Neural cell (in vitro differentiated cells): ENCODE measurements around the gene YIPF7. TPM values are rescaled to one million over a fixed set of nuclear protein-coding genes. Genes with fewer than 3 reads are reported as not detected.

Source experiments
- H2AFZ ChIP-seq: fragments of 200-600, 300-800 bp; sonication (generic), shearing (Covaris generic); 2 replicates; pipeline ENCODE4 v1.6.0; 2014; ENCODE audit warnings: low read depth, mild to moderate bottlenecking, antibody characterized with exemption, low read length, moderate library complexity
- H3F3A ChIP-seq: fragments of 200-600 bp; shearing (Covaris generic); 2 replicates; pipeline ENCODE4 v1.6.1; 2016; ENCODE audit warnings: mild to moderate bottlenecking, moderate library complexity, mixed read lengths, antibody characterized with exemption, low read length; ENCODE audit not compliant: insufficient read depth, poor library complexity, severe bottlenecking
- H3K27ac ChIP-seq: fragments of 200-600, 300-800 bp; sonication (generic), shearing (Covaris generic); 2 replicates; pipeline ENCODE4 v1.5.1; 2014; ENCODE audit warnings: mild to moderate bottlenecking, low read length, moderate library complexity
- H3K27me3 ChIP-seq: fragments of 300-800, 200-600 bp; sonication (generic), shearing (Covaris generic); 2 replicates; pipeline ENCODE4 v1.6.0; 2014; ENCODE audit warnings: mild to moderate bottlenecking, low read depth, low read length, moderate library complexity; ENCODE audit not compliant: insufficient read depth
- H3K36me3 ChIP-seq: fragments of 300-800, 200-600 bp; sonication (generic), shearing (Covaris generic); 2 replicates; pipeline ENCODE4 v1.5.1; 2014; ENCODE audit warnings: mild to moderate bottlenecking, antibody characterized with exemption, low read length, moderate library complexity; ENCODE audit not compliant: insufficient read depth
- H3K4me2 ChIP-seq: fragments of 300-800, 200-600 bp; sonication (generic), shearing (Covaris generic); 2 replicates; pipeline ENCODE4 v1.6.0; 2014; ENCODE audit warnings: mild to moderate bottlenecking, low read length
- H3K4me3 ChIP-seq: fragments of 300-800, 200-600 bp; sonication (generic), shearing (Covaris generic); 2 replicates; pipeline ENCODE4 v1.5.1; 2014; ENCODE audit warnings: mild to moderate bottlenecking, low read length, moderate library complexity
- H3K79me2 ChIP-seq: fragments of 200-600 bp; shearing (Covaris generic); replicated peaks from 2 replicates; pipeline ENCODE4 v1.6.0; 2014; ENCODE audit warnings: mild to moderate bottlenecking, low read length, moderate library complexity; ENCODE audit not compliant: insufficient read depth
- H3K9ac ChIP-seq: fragments of 300-800, 200-600 bp; sonication (generic), shearing (Covaris generic); 2 replicates; pipeline ENCODE4 v1.6.1; 2016; ENCODE audit warnings: mild to moderate bottlenecking, low read length, mixed read lengths
- H3K9me2 ChIP-seq: fragments of 200-600 bp; shearing (Covaris generic); 2 replicates; pipeline ENCODE4 v1.6.1; 2016; ENCODE audit warnings: mild to moderate bottlenecking, low read length, mixed read lengths; ENCODE audit not compliant: insufficient read depth
- H3K9me3 ChIP-seq: fragments of 200-600, 300-800 bp; sonication (generic), shearing (Covaris generic); 2 replicates; pipeline ENCODE4 v1.6.1; 2016; ENCODE audit warnings: mild to moderate bottlenecking, mixed run types, low read length, moderate library complexity, mixed read lengths
- H4K20me1 ChIP-seq: fragments of 200-600 bp; shearing (Covaris generic); 2 replicates; pipeline ENCODE4 v1.6.1; 2016; ENCODE audit warnings: mild to moderate bottlenecking, mixed run types; ENCODE audit not compliant: insufficient read depth
- EP300 ChIP-seq: fragments of 450-650 bp; conservative IDR thresholded peaks from 2 replicates; pipeline ENCODE4 v1.6.1; 2014; ENCODE audit warnings: antibody characterized with exemption, mild to moderate bottlenecking, moderate library complexity; ENCODE audit not compliant: poor library complexity, severe bottlenecking
- EZH2 ChIP-seq: fragments of 200-600, 300-800 bp; shearing (Covaris generic), sonication (generic); IDR thresholded peaks from 2 replicates; pipeline ENCODE4 v1.6.1; 2014; ENCODE audit warnings: antibody characterized with exemption, low read length, borderline replicate concordance, mild to moderate bottlenecking; ENCODE audit not compliant: insufficient read depth, poor library complexity, severe bottlenecking
- MXI1 ChIP-seq: fragments of 450-650 bp; conservative IDR thresholded peaks from 2 replicates; pipeline ENCODE4 v1.6.1; 2014; ENCODE audit warnings: antibody characterized with exemption, mild to moderate bottlenecking; ENCODE audit not compliant: poor library complexity, severe bottlenecking
- POLR2AphosphoS5 ChIP-seq: IDR thresholded peaks from 2 replicates; pipeline ENCODE4 v1.6.1; 2012
- RAD21 ChIP-seq: fragments of 450-650 bp; conservative IDR thresholded peaks from 2 replicates; pipeline ENCODE4 v1.6.1; 2014; ENCODE audit warnings: antibody characterized with exemption, mild to moderate bottlenecking, moderate library complexity
- SMC3 ChIP-seq: fragments of 450-650 bp; conservative IDR thresholded peaks from 2 replicates; pipeline ENCODE4 v1.6.1; 2014; ENCODE audit warnings: antibody characterized with exemption, mild to moderate bottlenecking, moderate library complexity; ENCODE audit not compliant: poor library complexity
- TAF1 ChIP-seq: IDR thresholded peaks from 2 replicates; pipeline ENCODE4 v1.6.1; 2012; ENCODE audit warnings: low read depth
- polyA plus RNA-seq: library from polyadenylated mRNA; depleted of rRNA; stranded (reverse); fragments of >200 nt; gene quantifications from 2 replicates; pipeline ENCODE4 v1.2.3, GENCODE V29; 2014
- TF ChIP-seq, protein P1 (sequence below): IDR thresholded peaks from 2 replicates; pipeline ENCODE4 v1.6.1; 2012; ENCODE audit warnings: borderline replicate concordance
- TF ChIP-seq, protein P2 (sequence below): fragments of 450-650 bp; IDR thresholded peaks from 2 replicates; pipeline ENCODE4 v1.5.1; 2014; ENCODE audit warnings: antibody characterized with exemption, mild to moderate bottlenecking, moderate library complexity; ENCODE audit not compliant: poor library complexity, severe bottlenecking

The YIPF7 gene
- polyA plus RNA-seq, 1 donor from 2014 or later: 0.50 TPM

DNA sequence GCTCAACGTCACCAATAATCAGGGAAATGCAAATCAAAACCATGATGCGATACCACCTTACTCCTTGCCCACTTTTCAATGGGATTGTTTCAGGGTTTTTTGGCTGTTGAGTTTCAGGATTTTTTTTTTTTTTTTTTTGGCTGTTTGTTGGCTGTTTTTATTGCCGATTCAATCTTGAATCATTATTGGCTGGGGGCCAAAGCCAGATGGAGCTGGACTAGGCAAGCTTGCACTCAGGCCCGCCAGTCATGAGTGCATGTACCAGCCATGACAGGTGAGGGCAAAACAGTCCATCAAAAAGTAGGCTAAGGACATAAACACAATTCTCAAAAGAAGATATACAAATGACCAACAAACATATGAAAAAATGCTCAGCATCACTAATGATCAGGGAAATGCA is 13.3 kb downstream of the YIPF7 start:
- Histone ChIP-seq H3K9me2 (peaks cover 2% of the 10 kb centered on the region), H2AFZ (no peak overlapping the region), H3K79me2 (no peaks in the 10 kb centered on the region), H3K27ac (no peak overlapping the region), H3K4me2 (no peak overlapping the region), H3K4me3 (no peak overlapping the region), H3K9ac (no peak overlapping the region), H3K27me3 (no peaks in the 10 kb centered on the region), H3K36me3 (no peaks in the 10 kb centered on the region), H3F3A (no peaks in the 10 kb centered on the region), H3K9me3 (no peaks in the 10 kb centered on the region), H4K20me1 (no peaks in the 10 kb centered on the region)
- TF ChIP-seq, protein P1, sequence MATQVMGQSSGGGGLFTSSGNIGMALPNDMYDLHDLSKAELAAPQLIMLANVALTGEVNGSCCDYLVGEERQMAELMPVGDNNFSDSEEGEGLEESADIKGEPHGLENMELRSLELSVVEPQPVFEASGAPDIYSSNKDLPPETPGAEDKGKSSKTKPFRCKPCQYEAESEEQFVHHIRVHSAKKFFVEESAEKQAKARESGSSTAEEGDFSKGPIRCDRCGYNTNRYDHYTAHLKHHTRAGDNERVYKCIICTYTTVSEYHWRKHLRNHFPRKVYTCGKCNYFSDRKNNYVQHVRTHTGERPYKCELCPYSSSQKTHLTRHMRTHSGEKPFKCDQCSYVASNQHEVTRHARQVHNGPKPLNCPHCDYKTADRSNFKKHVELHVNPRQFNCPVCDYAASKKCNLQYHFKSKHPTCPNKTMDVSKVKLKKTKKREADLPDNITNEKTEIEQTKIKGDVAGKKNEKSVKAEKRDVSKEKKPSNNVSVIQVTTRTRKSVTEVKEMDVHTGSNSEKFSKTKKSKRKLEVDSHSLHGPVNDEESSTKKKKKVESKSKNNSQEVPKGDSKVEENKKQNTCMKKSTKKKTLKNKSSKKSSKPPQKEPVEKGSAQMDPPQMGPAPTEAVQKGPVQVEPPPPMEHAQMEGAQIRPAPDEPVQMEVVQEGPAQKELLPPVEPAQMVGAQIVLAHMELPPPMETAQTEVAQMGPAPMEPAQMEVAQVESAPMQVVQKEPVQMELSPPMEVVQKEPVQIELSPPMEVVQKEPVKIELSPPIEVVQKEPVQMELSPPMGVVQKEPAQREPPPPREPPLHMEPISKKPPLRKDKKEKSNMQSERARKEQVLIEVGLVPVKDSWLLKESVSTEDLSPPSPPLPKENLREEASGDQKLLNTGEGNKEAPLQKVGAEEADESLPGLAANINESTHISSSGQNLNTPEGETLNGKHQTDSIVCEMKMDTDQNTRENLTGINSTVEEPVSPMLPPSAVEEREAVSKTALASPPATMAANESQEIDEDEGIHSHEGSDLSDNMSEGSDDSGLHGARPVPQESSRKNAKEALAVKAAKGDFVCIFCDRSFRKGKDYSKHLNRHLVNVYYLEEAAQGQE: no peak
- TF ChIP-seq MXI1 (no peak), RAD21 (no peak), TAF1 (no peak), EP300 (no peak), POLR2AphosphoS5 (no peak), SMC3 (no peak), EZH2 (no peak)
- TF ChIP-seq, protein P2, sequence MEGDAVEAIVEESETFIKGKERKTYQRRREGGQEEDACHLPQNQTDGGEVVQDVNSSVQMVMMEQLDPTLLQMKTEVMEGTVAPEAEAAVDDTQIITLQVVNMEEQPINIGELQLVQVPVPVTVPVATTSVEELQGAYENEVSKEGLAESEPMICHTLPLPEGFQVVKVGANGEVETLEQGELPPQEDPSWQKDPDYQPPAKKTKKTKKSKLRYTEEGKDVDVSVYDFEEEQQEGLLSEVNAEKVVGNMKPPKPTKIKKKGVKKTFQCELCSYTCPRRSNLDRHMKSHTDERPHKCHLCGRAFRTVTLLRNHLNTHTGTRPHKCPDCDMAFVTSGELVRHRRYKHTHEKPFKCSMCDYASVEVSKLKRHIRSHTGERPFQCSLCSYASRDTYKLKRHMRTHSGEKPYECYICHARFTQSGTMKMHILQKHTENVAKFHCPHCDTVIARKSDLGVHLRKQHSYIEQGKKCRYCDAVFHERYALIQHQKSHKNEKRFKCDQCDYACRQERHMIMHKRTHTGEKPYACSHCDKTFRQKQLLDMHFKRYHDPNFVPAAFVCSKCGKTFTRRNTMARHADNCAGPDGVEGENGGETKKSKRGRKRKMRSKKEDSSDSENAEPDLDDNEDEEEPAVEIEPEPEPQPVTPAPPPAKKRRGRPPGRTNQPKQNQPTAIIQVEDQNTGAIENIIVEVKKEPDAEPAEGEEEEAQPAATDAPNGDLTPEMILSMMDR: no peak

DNA sequence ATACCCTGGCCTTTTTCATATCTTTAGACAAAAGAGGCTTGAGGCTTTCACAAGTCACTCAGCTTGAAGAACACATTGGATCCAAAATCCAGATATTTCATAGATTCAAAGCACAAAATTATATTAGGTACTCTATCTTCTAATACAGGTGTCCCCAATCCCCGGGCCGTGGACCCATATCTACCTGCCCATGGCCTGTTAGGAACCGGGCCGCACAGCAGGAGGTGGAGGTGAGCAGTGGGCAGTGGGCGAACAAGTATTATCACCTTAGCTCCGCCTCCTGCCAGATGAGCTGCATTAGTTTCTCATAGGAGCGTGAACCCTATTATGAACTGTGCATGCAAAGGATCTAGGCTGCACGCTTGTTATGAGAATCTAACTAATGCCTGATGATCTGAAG is 18.7 kb downstream of the YIPF7 start:
- H3K36me3 ChIP-seq: no peaks in the 10 kb centered on the region
- no peak overlapping the region for H3K27ac ChIP-seq
- TF ChIP-seq RAD21 (no peak), TAF1 (no peak), EZH2 (no peak), MXI1 (no peak), EP300 (no peak), SMC3 (no peak), POLR2AphosphoS5 (no peak)
- TF ChIP-seq, protein P1: no peak
- TF ChIP-seq, protein P2: no peak
- peaks cover 2% of the 10 kb centered on the region for H3K9me2 ChIP-seq
- no peaks in the 10 kb centered on the region for H3K27me3 ChIP-seq
- H3K9me3 ChIP-seq: no peaks in the 10 kb centered on the region
- no peak overlapping the region for H3K4me3 ChIP-seq
- H3K4me2 ChIP-seq: no peak overlapping the region
- no peaks in the 10 kb centered on the region for H3K79me2 ChIP-seq
- no peak overlapping the region for H2AFZ ChIP-seq
- no peak overlapping the region for H3K9ac ChIP-seq
- no peaks in the 10 kb centered on the region for H4K20me1 ChIP-seq
- H3F3A ChIP-seq: no peaks in the 10 kb centered on the region
